A673 (cell line): ENCODE measurements around the gene LAMTOR4.

Experiments
- CTCF ChIP-seq: fragments of 300-800, 200-600 bp; sonication (generic); conservative IDR thresholded peaks from 2 replicates; pipeline ENCODE4 v1.5.1; 2017; ENCODE audit warnings: low read depth, mild to moderate bottlenecking, antibody characterized with exemption, low read length, moderate library complexity, mixed read lengths
- EZH2 ChIP-seq: fragments of 200-600 bp; sonication (generic); IDR thresholded peaks from 2 replicates; pipeline ENCODE4 v1.6.1; 2017; ENCODE audit warnings: borderline replicate concordance, low read depth, mild to moderate bottlenecking, mixed read lengths, antibody characterized with exemption, low read length; ENCODE audit not compliant: poor library complexity, severe bottlenecking

- TF ChIP-seq CTCF (no peak), EZH2 (no peak)
These were observed 11.3 kb downstream of the LAMTOR4 start for GRCh38 chr7:100160067-100160466.
